Glutamatergic neuron (in vitro differentiated cells): ENCODE data around the gene ANKRD55. TPM values are rescaled to one million over a fixed set of nuclear protein-coding genes. Genes with fewer than 3 reads are reported as not detected.
"Not testable (repeated sequence)": the region's sequence is repeated elsewhere in the genome, so short reads cannot be mapped to it uniquely, and the experiment has no call there.

Experiments used
- DNase-seq: peaks from one replicate; pipeline ENCODE4 v3.0.0; 2022
- H3K27ac Mint-ChIP-seq: one replicate; pipeline ENCODE4 v1.8.0; 2020; ENCODE audit warnings: mild to moderate bottlenecking, mixed read lengths, inconsistent platforms; ENCODE audit not compliant: unreplicated experiment
- H3K27me3 Mint-ChIP-seq: one replicate; pipeline ENCODE4 v1.8.0; 2020; ENCODE audit warnings: mild to moderate bottlenecking, moderate library complexity, mixed read lengths, inconsistent platforms; ENCODE audit not compliant: unreplicated experiment
- H3K36me3 Mint-ChIP-seq: one replicate; pipeline ENCODE4 v1.8.0; 2020; ENCODE audit warnings: mild to moderate bottlenecking, mixed read lengths, inconsistent platforms; ENCODE audit not compliant: unreplicated experiment
- H3K4me1 Mint-ChIP-seq: one replicate; pipeline ENCODE4 v1.8.0; 2020; ENCODE audit warnings: mild to moderate bottlenecking, low read depth, mixed read lengths, inconsistent platforms; ENCODE audit not compliant: unreplicated experiment
- H3K4me3 Mint-ChIP-seq: one replicate; pipeline ENCODE4 v1.8.0; 2020; ENCODE audit warnings: mild to moderate bottlenecking, mixed read lengths, inconsistent platforms; ENCODE audit not compliant: unreplicated experiment
- H3K9me3 Mint-ChIP-seq: one replicate; pipeline ENCODE4 v1.8.0; 2020; ENCODE audit warnings: mild to moderate bottlenecking, moderate library complexity, mixed read lengths, inconsistent platforms; ENCODE audit not compliant: unreplicated experiment
- CTCF ChIP-seq: fragments of 200-600 bp; sonication (generic); IDR thresholded peaks from one replicate; pipeline ENCODE4 v1.5.0; 2021; ENCODE audit not compliant: partially characterized antibody, unreplicated experiment
- total RNA-seq: library from RNA; stranded (reverse); fragmentation: NEBNext Ultra II Directional; extraction: Animal tissue kit (Norgen Biotek cat#: 25700); gene quantifications from one replicate; pipeline ENCODE4 v1.2.1, GENCODE V29; 2021; ENCODE audit not compliant: unreplicated experiment

The ANKRD55 gene
- total RNA-seq, 1 donor from 2014 or later: not detected

- no peaks in the 10 kb centered on the region for H3K9me3 Mint-ChIP-seq
- no peak for TF ChIP-seq CTCF
- no peaks in the 10 kb centered on the region for H3K36me3 Mint-ChIP-seq
- no peaks in the 10 kb centered on the region for H3K4me1 Mint-ChIP-seq
- H3K27ac Mint-ChIP-seq: no peak overlapping the region
- no peak overlapping the region for H3K4me3 Mint-ChIP-seq
- H3K27me3 Mint-ChIP-seq: no peaks in the 10 kb centered on the region
- no peak for DNase-seq
Observed at GRCh38 chr5:56270058-56270457, 36.9 kb upstream of the ANKRD55 start.

GRCh38 chr5:56269216-56269927, 36.2 kb upstream of the ANKRD55 start:
- Mint-ChIP-seq H3K4me3 (no peak overlapping the region), H3K36me3 (no peaks in the 10 kb centered on the region), H3K9me3 (no peaks in the 10 kb centered on the region), H3K27me3 (no peaks in the 10 kb centered on the region), H3K27ac (no peak overlapping the region), H3K4me1 (no peaks in the 10 kb centered on the region)
- DNase-seq: peak; percentile 33
- peak; percentile 58 for TF ChIP-seq CTCF

GRCh38 chr5:56268707-56269106, 35.6 kb upstream of the ANKRD55 start:
- H3K36me3 Mint-ChIP-seq, DNase-seq, H3K4me1 Mint-ChIP-seq, H3K27ac Mint-ChIP-seq, H3K9me3 Mint-ChIP-seq, H3K27me3 Mint-ChIP-seq, H3K4me3 Mint-ChIP-seq: not testable (repeated sequence)

GRCh38 chr5:56267856-56268255, 34.7 kb upstream of the ANKRD55 start:
- H3K4me1 Mint-ChIP-seq: no peaks in the 10 kb centered on the region
- no peak overlapping the region for H3K27ac Mint-ChIP-seq
- no peak overlapping the region for H3K4me3 Mint-ChIP-seq
- no peak for TF ChIP-seq CTCF
- H3K9me3 Mint-ChIP-seq: no peaks in the 10 kb centered on the region
- H3K36me3 Mint-ChIP-seq: no peaks in the 10 kb centered on the region
- no peaks in the 10 kb centered on the region for H3K27me3 Mint-ChIP-seq
- DNase-seq: no peak

GRCh38 chr5:56264417-56265025, 31.4 kb upstream of the ANKRD55 start:
- DNase-seq: peak; percentile 38
- Mint-ChIP-seq H3K9me3 (no peaks in the 10 kb centered on the region), H3K27me3 (no peaks in the 10 kb centered on the region), H3K36me3 (no peaks in the 10 kb centered on the region), H3K4me1 (no peaks in the 10 kb centered on the region), H3K27ac (no peak overlapping the region), H3K4me3 (no peak overlapping the region)
- TF ChIP-seq CTCF: peak; percentile 56
